GM21526 (cell line): ENCODE data around the gene POLR3B.
"Not testable (repeated sequence)": the region's sequence is repeated elsewhere in the genome, so short reads cannot be mapped to it uniquely, and the experiment has no call there.

ENCODE experiments used
- ATAC-seq: cut with Tn5 transposase; IDR thresholded peaks from one replicate; pipeline ENCODE4 v1.9.1; 2021; ENCODE audit warnings: moderate library complexity; ENCODE audit not compliant: unreplicated experiment, low FRiP score

POLR3B gene

DNA sequence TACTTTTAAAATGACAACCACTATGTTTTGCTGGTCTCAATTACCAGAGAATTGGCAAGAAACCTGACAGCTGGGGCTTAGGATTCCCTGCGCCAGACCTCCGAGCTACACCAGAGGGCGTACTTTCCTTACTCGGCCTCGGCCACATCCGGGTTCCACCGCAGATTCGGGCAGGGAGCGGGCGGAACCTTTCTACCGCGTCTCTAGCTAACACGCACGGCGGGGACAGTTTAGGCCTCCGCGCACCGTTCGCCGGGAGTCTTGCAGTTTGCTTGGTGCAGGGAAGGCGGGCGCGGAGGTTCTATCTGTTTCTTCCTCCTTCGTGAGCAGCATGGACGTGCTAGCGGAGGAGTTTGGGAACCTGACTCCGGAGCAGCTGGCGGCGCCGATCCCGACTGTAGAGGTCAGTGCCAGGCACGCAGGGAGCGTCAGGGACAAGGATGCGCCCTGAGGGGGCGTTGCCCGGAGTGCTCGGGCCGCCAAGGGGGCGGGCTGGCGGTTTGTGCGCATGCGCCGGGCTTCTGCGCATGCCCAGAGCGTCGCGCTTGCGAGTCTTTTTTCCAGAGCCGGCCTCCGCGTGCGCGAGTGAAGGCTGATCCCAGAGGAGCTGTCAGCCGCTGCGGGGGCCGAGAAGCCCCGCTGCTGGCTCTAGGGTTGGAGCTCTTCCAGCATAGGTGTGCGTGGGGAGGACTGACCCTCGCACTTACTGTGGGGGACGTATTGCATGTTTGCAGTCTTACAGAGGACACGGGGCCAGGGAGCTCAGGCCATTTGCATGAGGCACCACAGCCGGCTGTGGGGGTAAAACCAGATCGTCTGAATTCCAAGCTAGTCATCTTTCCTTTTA, at the start of gene POLR3B:
POLR3B (plus strand) TSS at position 200 of the 847 bp plus-strand sequence; CDS start at position 332, 132 bp downstream.
- ATAC-seq: peak; percentile 94

DNA sequence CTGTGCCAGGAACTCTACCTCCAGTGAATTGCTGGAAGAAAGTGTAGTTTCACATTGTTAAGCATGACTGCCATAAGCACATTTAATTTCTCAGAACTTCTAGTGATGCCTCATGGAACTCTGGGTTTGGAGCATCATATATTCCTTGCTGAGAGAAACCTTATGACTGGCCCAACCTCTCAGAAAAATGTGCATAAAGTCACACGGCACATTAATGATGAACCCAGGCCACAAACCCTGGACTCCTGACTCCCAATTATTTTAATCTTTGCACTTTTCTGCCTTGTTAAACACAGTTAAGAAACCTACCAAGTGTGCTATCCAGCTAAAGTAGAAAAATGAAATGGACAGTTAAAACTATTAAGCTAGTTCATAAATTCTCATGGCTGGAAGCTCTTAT, 49.4 kb upstream of the POLR3B start:
- no peak for ATAC-seq

- no peak for ATAC-seq
Measured at GRCh38 chr12:106308611-106309010, 48.9 kb upstream of the POLR3B start.

DNA sequence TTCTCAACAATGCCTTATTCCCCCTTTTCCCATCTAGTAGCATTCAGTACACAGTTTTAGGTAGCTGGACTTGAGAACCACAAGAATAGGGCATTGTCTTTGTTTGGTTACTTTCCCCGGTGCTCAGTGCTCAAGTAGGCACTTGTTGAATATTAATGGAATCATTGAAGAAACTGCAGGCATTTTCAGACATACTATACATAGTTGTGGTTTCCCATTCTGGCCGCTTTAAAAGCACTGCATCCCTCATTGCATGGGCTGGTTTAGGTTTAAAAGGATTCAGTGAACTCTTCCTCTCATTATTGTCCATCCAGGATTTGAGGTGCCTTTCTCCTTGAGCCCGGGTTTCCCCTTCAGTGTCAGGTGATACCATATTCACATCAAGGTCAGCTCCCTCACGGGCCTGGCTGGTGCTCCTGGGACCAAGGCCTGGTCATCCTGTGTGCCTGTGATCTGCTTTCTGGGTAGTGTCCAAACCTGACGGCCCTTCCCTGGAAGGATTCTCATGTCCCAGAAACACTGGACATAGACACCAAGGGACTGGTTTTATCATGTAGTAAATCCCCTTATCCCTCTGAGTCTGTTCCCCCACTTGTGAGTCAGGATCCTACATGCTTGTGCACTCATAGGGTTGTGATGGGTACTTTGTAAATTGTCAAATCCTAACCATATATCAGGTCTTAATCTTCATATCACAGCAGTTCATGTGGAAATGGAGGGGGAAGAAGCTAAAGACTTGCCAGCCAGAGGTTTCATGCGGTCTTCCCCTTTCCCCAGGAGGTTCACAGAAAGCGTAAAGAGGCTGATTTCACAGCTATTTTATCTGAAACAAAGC, 47.7 kb upstream of the POLR3B start:
- ATAC-seq: no peak

- no peak for ATAC-seq
Measured at GRCh38 chr12:106310687-106311086, 46.9 kb upstream of the POLR3B start.

- no peak for ATAC-seq
Measured at GRCh38 chr12:106311139-106311538, 46.4 kb upstream of the POLR3B start.

DNA sequence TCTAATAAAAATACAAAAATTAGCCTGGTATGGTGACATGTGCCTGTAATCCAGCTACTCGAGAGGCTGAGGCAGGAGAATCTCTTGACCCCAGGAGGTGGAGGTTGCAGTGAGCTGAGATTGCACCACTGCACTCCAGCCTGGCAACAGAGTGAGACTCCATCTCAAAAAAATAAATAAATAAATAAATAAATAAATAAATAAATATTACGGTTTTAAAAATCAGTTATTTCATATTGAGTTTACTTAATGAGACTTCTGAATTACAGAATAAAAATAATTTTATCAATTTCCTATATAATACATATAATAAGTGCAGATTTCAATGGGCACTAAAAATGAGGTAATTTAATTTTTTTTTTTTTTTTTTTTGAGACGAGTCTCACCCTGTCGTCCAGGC, 44.1 kb upstream of the POLR3B start:
- not testable (repeated sequence) for ATAC-seq

GRCh38 chr12:106315523-106315922, 42.0 kb upstream of the POLR3B start:
- ATAC-seq: no peak

- ATAC-seq: no peak
Measured at GRCh38 chr12:106317406-106318082, 40.0 kb upstream of the POLR3B start.

- ATAC-seq: no peak
Measured at GRCh38 chr12:106321139-106321850, 36.3 kb upstream of the POLR3B start.

DNA sequence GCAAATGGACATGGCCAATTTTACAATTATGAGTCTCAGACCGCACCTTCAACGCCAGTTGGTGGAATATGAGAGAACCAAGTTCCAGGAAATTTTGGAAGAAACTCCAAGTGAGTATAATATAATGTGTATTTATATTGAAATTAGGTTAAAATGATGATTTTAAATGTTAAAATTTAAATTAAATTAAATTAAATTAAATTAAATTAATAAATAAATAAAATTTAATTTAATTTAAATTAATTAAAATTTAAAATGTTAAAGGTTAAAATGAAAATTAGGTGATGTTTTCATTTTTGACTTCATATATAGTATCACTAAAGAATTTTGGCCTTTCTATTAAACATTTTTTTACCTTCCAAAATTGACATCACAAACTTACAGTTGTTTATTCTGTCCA, 34.0 kb upstream of the POLR3B start:
- no peak for ATAC-seq

DNA sequence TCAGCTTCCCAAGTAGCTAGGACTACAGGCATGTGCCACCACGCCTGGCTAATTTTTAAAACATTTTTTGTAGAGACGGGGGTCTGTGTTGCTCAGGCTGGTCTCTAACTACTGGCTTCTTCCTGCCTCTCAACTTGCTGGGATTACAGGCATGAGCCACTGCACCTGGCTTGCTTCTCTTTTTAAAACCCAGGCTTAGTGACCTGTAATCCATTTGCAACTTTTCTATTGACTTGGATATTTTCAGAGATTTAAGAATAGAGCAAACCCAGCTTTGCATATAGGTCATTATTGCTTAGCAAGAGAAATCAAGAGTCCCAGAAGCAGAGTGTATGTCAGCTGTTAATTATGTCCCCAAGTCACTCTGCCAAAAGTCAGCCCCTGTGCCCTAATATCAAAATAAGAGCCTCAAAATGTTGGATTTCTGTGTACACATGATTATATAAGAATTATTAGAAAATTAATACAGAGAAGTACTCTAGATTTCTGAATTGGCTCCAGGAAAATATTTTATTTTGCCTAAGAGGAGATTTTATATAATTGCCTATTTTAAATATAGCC, 30.2 kb upstream of the POLR3B start:
- ATAC-seq: no peak

DNA sequence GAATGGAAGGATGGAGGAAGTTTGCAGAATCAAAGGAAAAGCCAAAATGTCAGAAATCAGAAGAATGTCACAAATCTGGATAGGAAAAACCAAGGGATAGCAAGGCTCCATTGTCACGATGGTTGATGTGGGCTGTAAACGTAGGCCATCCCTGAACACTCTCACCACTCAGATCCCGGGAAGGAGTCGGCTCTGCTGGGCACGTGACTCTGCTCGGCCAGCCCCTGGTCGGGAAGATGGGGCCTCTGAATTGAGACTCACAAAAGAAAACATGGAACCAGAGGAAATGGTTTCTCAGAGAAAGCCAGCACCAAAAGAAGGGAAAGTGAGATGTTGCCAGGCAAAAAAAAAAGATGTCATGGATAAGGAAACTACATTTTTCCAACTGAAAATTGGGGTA, 28.8 kb upstream of the POLR3B start:
- no peak for ATAC-seq

DNA sequence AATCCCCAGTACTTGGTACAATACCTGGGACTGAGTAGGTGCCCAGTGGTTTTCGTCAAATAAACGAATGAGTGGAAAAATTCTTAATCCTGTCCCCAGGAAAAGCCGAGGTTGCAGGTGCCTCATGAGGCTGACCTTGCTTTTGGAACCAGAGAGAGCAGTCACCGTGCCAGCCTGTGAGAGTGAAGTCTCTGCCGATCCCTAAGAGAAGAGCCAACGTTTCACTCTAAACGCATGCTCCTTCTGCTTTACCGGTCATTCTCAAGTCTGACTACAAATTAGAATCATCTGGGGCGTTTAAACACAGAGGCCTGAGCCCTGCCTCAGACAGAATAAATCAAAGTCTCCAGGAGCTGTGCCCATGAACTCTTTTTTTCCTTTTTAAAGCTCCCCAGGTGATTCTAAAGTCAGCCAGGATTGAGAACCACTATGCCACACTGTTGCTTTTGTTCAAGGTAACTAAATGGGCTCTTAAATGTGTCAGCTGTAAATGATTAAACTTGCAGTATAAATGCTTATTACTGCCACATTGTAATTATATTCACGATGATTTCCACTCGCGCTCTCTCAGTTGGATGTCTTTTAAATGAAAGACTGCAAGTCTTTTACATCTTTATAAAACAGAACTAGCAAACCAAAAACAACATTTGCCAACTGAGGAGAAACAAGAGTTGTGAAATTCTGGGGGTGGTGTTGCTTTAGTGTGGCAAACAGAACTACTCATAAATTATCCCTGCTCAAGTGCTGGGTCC, 28.1 kb upstream of the POLR3B start:
- no peak for ATAC-seq

- no peak for ATAC-seq
Measured at GRCh38 chr12:106331599-106331998, 25.9 kb upstream of the POLR3B start.

DNA sequence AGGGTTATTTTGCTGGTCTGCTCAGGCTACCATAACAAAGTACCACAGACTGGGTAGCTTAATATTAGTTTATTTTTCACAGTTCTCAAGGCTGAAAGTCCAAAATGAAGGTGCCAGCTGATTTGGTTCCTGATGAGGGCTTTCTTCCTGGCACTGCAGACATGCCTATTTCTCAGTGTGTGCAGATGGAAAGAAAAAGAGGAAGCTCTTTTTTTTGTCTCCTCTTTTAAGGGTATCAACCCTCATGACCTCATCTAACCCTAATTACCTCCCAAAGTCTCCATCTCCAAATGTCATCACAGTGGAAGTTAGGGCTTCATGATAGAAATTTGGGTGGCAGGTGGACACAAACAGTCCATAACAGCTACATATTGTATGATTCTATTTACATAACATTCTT, 25.0 kb upstream of the POLR3B start:
- no peak for ATAC-seq

- ATAC-seq: no peak
Measured at GRCh38 chr12:106333010-106333409, 24.5 kb upstream of the POLR3B start.

DNA sequence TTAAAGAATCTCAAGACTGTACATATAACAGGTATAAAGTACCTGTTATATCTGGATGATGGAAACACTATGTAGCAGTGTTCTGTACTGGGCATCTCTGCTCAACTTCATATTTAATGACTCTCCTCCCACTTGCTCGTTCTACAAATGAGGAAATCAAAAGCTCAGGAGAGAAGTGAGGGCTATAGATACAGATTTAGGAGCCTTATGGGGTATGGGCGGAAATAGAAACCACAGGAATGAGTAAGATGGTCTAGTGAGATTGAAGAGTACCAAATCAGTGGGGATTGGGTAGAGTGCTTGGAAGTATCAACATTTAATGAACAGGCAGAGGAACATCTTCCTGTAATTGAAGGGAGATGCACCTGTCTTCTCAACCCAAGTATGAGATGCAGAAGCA, 23.8 kb upstream of the POLR3B start:
- ATAC-seq: no peak

- ATAC-seq: no peak
Measured at GRCh38 chr12:106341086-106341877, 16.3 kb upstream of the POLR3B start.
